HepG2 (cell line): ENCODE measurements around the gene MYO5A.

Source experiments
- PRDM15 ChIP-seq: sonication (generic); formaldehyde crosslinking; IDR thresholded peaks from 2 replicates; pipeline ENCODE4 v1.4.0; 2020; ENCODE audit warnings: missing genetic modification reagents
- RAD21 ChIP-seq: fragments of 450-650 bp; formaldehyde crosslinking; IDR thresholded peaks from 2 replicates; pipeline ENCODE4 v1.5.0; 2020; ENCODE audit warnings: mild to moderate bottlenecking
- ZNF512 ChIP-seq: sonication (generic); formaldehyde crosslinking; IDR thresholded peaks from 2 replicates; pipeline ENCODE4 v1.4.0; 2020; ENCODE audit warnings: mild to moderate bottlenecking, missing genetic modification reagents

GRCh38 chr15:52290329-52290728, 238.4 kb downstream of the MYO5A start:
- TF ChIP-seq PRDM15 (CRISPR knock-in tag) (no peak), ZNF512 (CRISPR knock-in tag) (no peak), RAD21 (CRISPR knock-in tag) (no peak)
